Thyroid gland (tissue), 4 donors: ENCODE measurements around the gene ZBED2.

Experiments
- CTCF ChIP-seq, 6 experiments: fragments of 200-600 bp in 3 of 6; fragments of 450-650 bp in 3 of 6; sonication (generic) in 3 of 6; IDR thresholded peaks; one replicate each; pipeline ENCODE4 v1.5.1; 2016 to 2019; ENCODE audit warnings: antibody characterized with exemption in 6 of 6, mild to moderate bottlenecking in 2 of 6, inconsistent platforms in 1 of 6, moderate library complexity in 1 of 6
- POLR2A ChIP-seq, 2 donors: fragments of 450-650 bp; IDR thresholded peaks; one replicate each; pipeline ENCODE4 v1.6.1; 2017; ENCODE audit warnings: antibody characterized with exemption in 2 of 2, mild to moderate bottlenecking in 2 of 2, moderate library complexity in 1 of 2

GRCh38 chr3:111609700-111610099 lies 14.6 kb upstream of the ZBED2 start:
- TF ChIP-seq CTCF (IDR thresholded peaks at IDR 0.05) (no peak), POLR2A (IDR thresholded peaks at IDR 0.05) (no peak)
